ENCODE measurements around the gene SRPK1. TPM values are rescaled to one million over a fixed set of nuclear protein-coding genes. Genes with fewer than 3 reads are reported as not detected.

Gene SRPK1
- total RNA-seq, 1 donor = 36.6 TPM

- Histone ChIP-seq H3K4me3 (ENCODE audit: insufficient read depth, low read length) (no peak overlapping the region), H2AFZ (ENCODE audit: low read length) (no peak overlapping the region), H4K20me1 (ENCODE audit: insufficient read depth, low read length) (no peaks in the 10 kb centered on the region), H3K9me3 (ENCODE audit: low read depth, low read length) (no peaks in the 10 kb centered on the region), H3K36me3 (ENCODE audit: insufficient read depth, low read length) (no peaks in the 10 kb centered on the region), H3K4me1 (ENCODE audit: insufficient read depth, low read length) (peaks cover 10% of the 10 kb centered on the region), H3K27ac (ENCODE audit: low read depth, low read length) (no peak overlapping the region), H3K79me2 (ENCODE audit: insufficient read depth, low read length) (no peaks in the 10 kb centered on the region), H3K27me3 (ENCODE audit: insufficient read depth, low read length) (peaks cover 5% of the 10 kb centered on the region), H3K4me2 (ENCODE audit: insufficient read depth, low read length) (no peak overlapping the region)
- TF ChIP-seq, protein P1, sequence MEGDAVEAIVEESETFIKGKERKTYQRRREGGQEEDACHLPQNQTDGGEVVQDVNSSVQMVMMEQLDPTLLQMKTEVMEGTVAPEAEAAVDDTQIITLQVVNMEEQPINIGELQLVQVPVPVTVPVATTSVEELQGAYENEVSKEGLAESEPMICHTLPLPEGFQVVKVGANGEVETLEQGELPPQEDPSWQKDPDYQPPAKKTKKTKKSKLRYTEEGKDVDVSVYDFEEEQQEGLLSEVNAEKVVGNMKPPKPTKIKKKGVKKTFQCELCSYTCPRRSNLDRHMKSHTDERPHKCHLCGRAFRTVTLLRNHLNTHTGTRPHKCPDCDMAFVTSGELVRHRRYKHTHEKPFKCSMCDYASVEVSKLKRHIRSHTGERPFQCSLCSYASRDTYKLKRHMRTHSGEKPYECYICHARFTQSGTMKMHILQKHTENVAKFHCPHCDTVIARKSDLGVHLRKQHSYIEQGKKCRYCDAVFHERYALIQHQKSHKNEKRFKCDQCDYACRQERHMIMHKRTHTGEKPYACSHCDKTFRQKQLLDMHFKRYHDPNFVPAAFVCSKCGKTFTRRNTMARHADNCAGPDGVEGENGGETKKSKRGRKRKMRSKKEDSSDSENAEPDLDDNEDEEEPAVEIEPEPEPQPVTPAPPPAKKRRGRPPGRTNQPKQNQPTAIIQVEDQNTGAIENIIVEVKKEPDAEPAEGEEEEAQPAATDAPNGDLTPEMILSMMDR (IDR thresholded peaks at IDR 0.05; ENCODE audit: extremely low read depth, low read depth, low read length) = no peak
- no peak for DNase-seq (ENCODE audit: insufficient read length, low spot score, missing footprints)
Measured at GRCh38 chr6:35967076-35967774, 46.3 kb upstream of the SRPK1 start.

GRCh38 chr6:35962779-35963560, 42.1 kb upstream of the SRPK1 start:
- no peak for DNase-seq (ENCODE audit: insufficient read length, low spot score, missing footprints)
- H3K9me3 ChIP-seq (ENCODE audit: low read depth, low read length) = no peaks in the 10 kb centered on the region
- H3K79me2 ChIP-seq (ENCODE audit: insufficient read depth, low read length) = no peaks in the 10 kb centered on the region
- H2AFZ ChIP-seq (ENCODE audit: low read length) = no peak overlapping the region
- no peaks in the 10 kb centered on the region for H4K20me1 ChIP-seq (ENCODE audit: insufficient read depth, low read length)
- no peaks in the 10 kb centered on the region for H3K4me1 ChIP-seq (ENCODE audit: insufficient read depth, low read length)
- no peak overlapping the region for H3K4me3 ChIP-seq (ENCODE audit: insufficient read depth, low read length)
- H3K27ac ChIP-seq (ENCODE audit: low read depth, low read length) = no peak overlapping the region
- H3K4me2 ChIP-seq (ENCODE audit: insufficient read depth, low read length) = no peak overlapping the region
- no peaks in the 10 kb centered on the region for H3K36me3 ChIP-seq (ENCODE audit: insufficient read depth, low read length)
- H3K27me3 ChIP-seq (ENCODE audit: insufficient read depth, low read length) = peaks cover 29% of the 10 kb centered on the region
- TF ChIP-seq, protein P1 (IDR thresholded peaks at IDR 0.05; ENCODE audit: extremely low read depth, low read depth, low read length) = no peak

DNA sequence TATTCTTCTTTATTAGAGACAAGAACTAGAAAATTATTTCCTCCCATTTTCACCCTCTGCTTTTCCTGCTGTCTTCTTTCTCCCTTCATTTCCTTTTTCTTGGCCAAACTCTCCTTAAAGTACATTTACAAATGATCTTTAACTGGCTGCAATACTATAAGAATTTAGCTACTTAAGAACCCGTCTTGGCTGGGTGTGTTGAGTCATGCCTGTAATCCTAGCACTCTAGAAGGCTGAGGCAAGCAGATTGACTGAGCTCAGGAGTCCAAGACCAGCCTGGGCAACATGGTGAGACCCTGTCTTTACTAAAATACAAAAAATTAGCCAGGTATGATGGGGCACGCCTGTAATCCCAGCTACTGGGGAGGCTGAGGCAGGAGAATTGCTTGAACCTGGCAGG, 39.3 kb upstream of the SRPK1 start:
- H3K9me3 ChIP-seq (ENCODE audit: low read depth, low read length) = no peaks in the 10 kb centered on the region
- no peaks in the 10 kb centered on the region for H4K20me1 ChIP-seq (ENCODE audit: insufficient read depth, low read length)
- H3K27ac ChIP-seq (ENCODE audit: low read depth, low read length) = no peak overlapping the region
- H3K4me3 ChIP-seq (ENCODE audit: insufficient read depth, low read length) = no peak overlapping the region
- TF ChIP-seq, protein P1 (IDR thresholded peaks at IDR 0.05; ENCODE audit: extremely low read depth, low read depth, low read length) = no peak
- DNase-seq (ENCODE audit: insufficient read length, low spot score, missing footprints) = no peak
- no peaks in the 10 kb centered on the region for H3K79me2 ChIP-seq (ENCODE audit: insufficient read depth, low read length)
- peaks cover 29% of the 10 kb centered on the region for H3K27me3 ChIP-seq (ENCODE audit: insufficient read depth, low read length)
- H3K4me2 ChIP-seq (ENCODE audit: insufficient read depth, low read length) = no peak overlapping the region
- peaks cover 4% of the 10 kb centered on the region for H3K4me1 ChIP-seq (ENCODE audit: insufficient read depth, low read length)
- no peaks in the 10 kb centered on the region for H3K36me3 ChIP-seq (ENCODE audit: insufficient read depth, low read length)
- H2AFZ ChIP-seq (ENCODE audit: low read length) = no peak overlapping the region

- H3K36me3 ChIP-seq (ENCODE audit: insufficient read depth, low read length) = no peaks in the 10 kb centered on the region
- H3K4me1 ChIP-seq (ENCODE audit: insufficient read depth, low read length) = peaks cover 4% of the 10 kb centered on the region
- no peak overlapping the region for H3K4me2 ChIP-seq (ENCODE audit: insufficient read depth, low read length)
- no peak overlapping the region for H2AFZ ChIP-seq (ENCODE audit: low read length)
- no peaks in the 10 kb centered on the region for H3K79me2 ChIP-seq (ENCODE audit: insufficient read depth, low read length)
- TF ChIP-seq, protein P1 (IDR thresholded peaks at IDR 0.05; ENCODE audit: extremely low read depth, low read depth, low read length) = peak; percentile 24
- H3K27me3 ChIP-seq (ENCODE audit: insufficient read depth, low read length) = peaks cover 21% of the 10 kb centered on the region
- no peaks in the 10 kb centered on the region for H4K20me1 ChIP-seq (ENCODE audit: insufficient read depth, low read length)
- DNase-seq (ENCODE audit: insufficient read length, low spot score, missing footprints) = no peak
- no peaks in the 10 kb centered on the region for H3K9me3 ChIP-seq (ENCODE audit: low read depth, low read length)
- no peak overlapping the region for H3K4me3 ChIP-seq (ENCODE audit: insufficient read depth, low read length)
- H3K27ac ChIP-seq (ENCODE audit: low read depth, low read length) = no peak overlapping the region
Measured at GRCh38 chr6:35955970-35956369, 35.1 kb upstream of the SRPK1 start.

Measured in osteoblast (primary cell).